Stimulated activated naive CD8-positive, alpha-beta T cell treated with anti-CD3 and anti-CD28 coated beads, Interleukin-15, amount 100 ng/mL, for 72 hours (primary cell): ENCODE data around the gene MAN1C1.
A peak's percentile ranks its signal among the peaks of the same experiment; 100 is the strongest.

Experiments
- ATAC-seq: fragments of 150-1000 bp; cut with Tn5 transposase; 2 replicates; pipeline ENCODE4 v1.10.0; 2021; ENCODE audit warnings: mild to moderate bottlenecking, moderate library complexity
- DNase-seq, 2 donors: peaks; one replicate each; pipeline ENCODE4 v3.0.0; 2021 to 2022
- H3K27ac Mint-ChIP-seq, 2 donors: one replicate each; pipeline ENCODE4 v1.8.0; 2022; ENCODE audit warnings: mild to moderate bottlenecking in 2 of 2, mixed read lengths in 2 of 2, moderate library complexity in 2 of 2
- H3K27me3 Mint-ChIP-seq: one replicate; pipeline ENCODE4 v1.8.0; 2022; ENCODE audit warnings: mixed read lengths
- H3K4me1 Mint-ChIP-seq: one replicate; pipeline ENCODE4 v1.8.0; 2022; ENCODE audit warnings: mild to moderate bottlenecking, mixed read lengths
- H3K4me3 Mint-ChIP-seq, 2 donors: one replicate each; pipeline ENCODE4 v1.8.0; 2022; ENCODE audit warnings: mild to moderate bottlenecking in 2 of 2, mixed read lengths in 2 of 2, moderate library complexity in 1 of 2
- H3K9me3 Mint-ChIP-seq, 2 donors: one replicate each; pipeline ENCODE4 v1.8.0; 2022; ENCODE audit warnings: mixed read lengths in 2 of 2

Gene MAN1C1

GRCh38 chr1:25811384-25812082 is 194.9 kb downstream of the MAN1C1 start:
- no peak for ATAC-seq
- no peak overlapping the region for H3K27ac Mint-ChIP-seq
- H3K4me1 Mint-ChIP-seq: peaks cover 24% of the 10 kb centered on the region

DNA sequence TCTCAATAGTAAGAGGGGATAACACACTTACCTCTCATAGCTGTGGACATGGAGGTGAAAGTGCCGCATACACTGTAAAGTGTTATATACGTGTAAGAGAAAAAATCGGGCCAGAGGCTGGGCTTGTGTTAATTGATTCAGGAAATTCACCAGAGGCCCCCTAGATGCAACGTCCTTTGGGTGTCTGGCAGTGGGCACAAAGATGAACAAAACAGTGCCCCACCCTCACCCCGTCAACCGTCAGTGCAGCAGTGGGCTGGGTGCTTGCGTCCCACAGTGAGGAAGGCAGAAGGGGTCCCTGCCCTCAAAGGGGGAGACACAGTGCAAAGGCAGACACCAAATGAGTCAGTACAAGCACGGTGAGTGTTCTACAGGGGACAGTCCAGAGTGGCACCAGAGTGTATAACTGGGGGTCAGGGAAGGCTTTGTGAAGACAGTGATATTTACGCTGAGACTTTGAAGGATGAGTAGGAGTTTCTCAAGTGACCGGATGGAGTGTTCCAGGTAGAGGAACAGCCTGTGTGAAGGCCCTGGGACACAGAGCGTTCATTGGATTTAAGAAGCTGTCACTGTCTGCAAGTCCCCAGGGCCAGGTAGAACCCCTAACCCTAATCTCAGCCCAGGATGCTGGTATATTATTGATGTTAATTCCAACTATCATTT is 196.6 kb downstream of the MAN1C1 start:
- no peak for DNase-seq
- H3K9me3 Mint-ChIP-seq: no peaks in the 10 kb centered on the region
- H3K27ac Mint-ChIP-seq: no peak overlapping the region
- H3K4me3 Mint-ChIP-seq: no peak overlapping the region
- ATAC-seq: no peak
- H3K27me3 Mint-ChIP-seq: no peaks in the 10 kb centered on the region
- H3K4me1 Mint-ChIP-seq: peaks cover 30% of the 10 kb centered on the region

More at GRCh38 chr1:25811384-25812082, 194.9 kb downstream of the MAN1C1 start:
- no peak for DNase-seq
- no peaks in the 10 kb centered on the region for H3K9me3 Mint-ChIP-seq
- no peak overlapping the region for H3K4me3 Mint-ChIP-seq
- H3K27me3 Mint-ChIP-seq: no peaks in the 10 kb centered on the region

- Mint-ChIP-seq H3K27ac (no peak overlapping the region), H3K9me3 (no peaks in the 10 kb centered on the region), H3K4me3 (no peak overlapping the region), H3K4me1 (peaks cover 37% of the 10 kb centered on the region), H3K27me3 (no peaks in the 10 kb centered on the region)
- DNase-seq: no peak
- no peak for ATAC-seq
Observed at GRCh38 chr1:25813734-25814471, 197.3 kb downstream of the MAN1C1 start.

GRCh38 chr1:25814549-25815087 is 198.0 kb downstream of the MAN1C1 start:
- no peaks in the 10 kb centered on the region for H3K27me3 Mint-ChIP-seq
- no peak for DNase-seq
- H3K4me3 Mint-ChIP-seq: no peak overlapping the region
- peaks cover 37% of the 10 kb centered on the region for H3K4me1 Mint-ChIP-seq
- no peaks in the 10 kb centered on the region for H3K9me3 Mint-ChIP-seq
- ATAC-seq: no peak
- peak overlapping the region in 1 of 2 donors; percentile 4 for H3K27ac Mint-ChIP-seq

DNA sequence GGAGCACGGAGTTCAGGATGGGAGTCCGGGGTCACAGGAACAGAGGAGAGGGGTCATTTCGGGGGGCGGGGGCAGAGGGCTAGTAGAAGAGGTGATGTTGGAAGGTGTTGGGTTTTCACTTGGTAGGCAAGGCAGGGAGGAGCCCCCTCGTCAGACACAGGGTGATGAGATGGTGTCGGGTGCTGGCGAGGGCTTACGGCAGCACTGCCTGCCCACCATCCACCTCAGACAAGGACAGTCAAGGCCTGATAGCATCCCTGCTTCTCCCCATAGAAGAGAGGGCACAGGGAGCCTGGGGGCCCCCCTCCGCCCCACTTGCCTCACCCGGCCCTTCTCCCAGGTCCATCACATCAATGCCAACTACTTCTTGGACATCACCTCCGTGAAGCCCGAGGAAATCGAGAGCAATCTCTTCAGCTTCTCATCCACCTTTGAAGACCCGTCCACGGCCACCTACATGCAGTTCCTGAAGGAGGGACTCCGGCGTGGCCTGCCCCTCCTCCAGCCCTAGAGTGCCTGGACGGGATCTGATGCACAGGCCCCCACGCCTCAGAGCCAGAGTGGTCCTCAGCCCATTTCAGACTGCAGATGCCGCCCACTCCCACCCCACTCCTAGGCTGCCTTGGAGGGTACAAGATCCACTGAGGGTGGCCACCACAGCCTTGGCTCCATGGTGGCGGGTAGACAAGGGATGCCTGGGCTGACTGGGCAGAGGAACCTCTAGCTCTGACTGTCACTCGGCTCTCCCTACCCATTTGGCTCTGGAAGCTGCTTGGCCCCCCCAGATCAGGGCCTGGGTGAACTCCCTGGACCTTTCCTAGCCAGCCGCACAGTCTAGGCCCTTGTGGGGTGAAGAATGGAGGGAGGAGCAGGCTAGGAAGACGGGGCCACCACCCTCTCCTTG is 198.9 kb downstream of the MAN1C1 start:
- ATAC-seq: no peak
- Mint-ChIP-seq H3K4me1 (peaks cover 29% of the 10 kb centered on the region), H3K27me3 (no peaks in the 10 kb centered on the region), H3K4me3 (no peak overlapping the region), H3K9me3 (no peaks in the 10 kb centered on the region), H3K27ac (no peak overlapping the region)
- no peak for DNase-seq

DNA sequence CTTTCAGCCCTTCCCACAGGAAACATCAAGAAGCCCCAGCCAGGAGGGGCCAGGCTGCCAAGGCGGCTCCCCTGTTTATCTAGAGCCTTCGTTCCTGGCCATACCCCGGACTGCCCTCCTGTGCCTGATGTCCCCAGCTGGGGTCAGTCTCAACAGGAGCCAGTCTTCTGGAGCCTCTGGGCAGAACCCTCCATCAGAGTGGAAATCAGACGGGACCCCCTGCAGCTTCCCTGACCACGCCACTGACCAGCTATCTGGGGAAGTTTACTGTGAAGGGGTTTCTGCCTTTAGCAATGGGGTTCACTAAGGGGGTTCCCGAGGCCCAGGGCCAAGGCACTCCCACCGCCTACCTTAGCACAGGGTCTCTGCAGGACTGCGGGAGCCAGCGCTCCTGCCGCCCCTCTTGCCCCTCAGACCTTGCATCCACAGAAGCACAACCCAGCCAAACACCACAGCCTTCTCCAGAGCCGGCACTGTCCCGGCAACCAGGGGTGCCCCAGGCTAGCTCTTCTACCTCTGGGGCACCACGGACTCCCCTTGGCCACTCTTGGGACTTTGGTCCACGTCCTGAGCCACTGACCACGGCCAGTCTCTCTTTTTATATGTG is 199.6 kb downstream of the MAN1C1 start:
- Mint-ChIP-seq H3K4me3 (no peak overlapping the region), H3K27me3 (no peaks in the 10 kb centered on the region), H3K27ac (no peak overlapping the region), H3K4me1 (peaks cover 28% of the 10 kb centered on the region), H3K9me3 (no peaks in the 10 kb centered on the region)
- ATAC-seq (no peak), DNase-seq (no peak)

GRCh38 chr1:25817840-25818501 is 201.4 kb downstream of the MAN1C1 start:
- Mint-ChIP-seq H3K4me3 (peak overlapping the region; percentile 92 to 99), H3K27ac (peak overlapping the region in 1 of 2 donors; percentile 84), H3K9me3 (no peaks in the 10 kb centered on the region), H3K4me1 (peaks cover 39% of the 10 kb centered on the region), H3K27me3 (no peaks in the 10 kb centered on the region)
- DNase-seq (no peak), ATAC-seq (no peak)

- peak overlapping the region; percentile 92 to 99 for H3K4me3 Mint-ChIP-seq
- H3K27me3 Mint-ChIP-seq: no peaks in the 10 kb centered on the region
- DNase-seq (no peak), ATAC-seq (no peak)
- H3K4me1 Mint-ChIP-seq: peaks cover 39% of the 10 kb centered on the region
- no peaks in the 10 kb centered on the region for H3K9me3 Mint-ChIP-seq
- peak overlapping the region in 1 of 2 donors; percentile 91 for H3K27ac Mint-ChIP-seq
Observed at GRCh38 chr1:25818569-25818968, 202.0 kb downstream of the MAN1C1 start.

DNA sequence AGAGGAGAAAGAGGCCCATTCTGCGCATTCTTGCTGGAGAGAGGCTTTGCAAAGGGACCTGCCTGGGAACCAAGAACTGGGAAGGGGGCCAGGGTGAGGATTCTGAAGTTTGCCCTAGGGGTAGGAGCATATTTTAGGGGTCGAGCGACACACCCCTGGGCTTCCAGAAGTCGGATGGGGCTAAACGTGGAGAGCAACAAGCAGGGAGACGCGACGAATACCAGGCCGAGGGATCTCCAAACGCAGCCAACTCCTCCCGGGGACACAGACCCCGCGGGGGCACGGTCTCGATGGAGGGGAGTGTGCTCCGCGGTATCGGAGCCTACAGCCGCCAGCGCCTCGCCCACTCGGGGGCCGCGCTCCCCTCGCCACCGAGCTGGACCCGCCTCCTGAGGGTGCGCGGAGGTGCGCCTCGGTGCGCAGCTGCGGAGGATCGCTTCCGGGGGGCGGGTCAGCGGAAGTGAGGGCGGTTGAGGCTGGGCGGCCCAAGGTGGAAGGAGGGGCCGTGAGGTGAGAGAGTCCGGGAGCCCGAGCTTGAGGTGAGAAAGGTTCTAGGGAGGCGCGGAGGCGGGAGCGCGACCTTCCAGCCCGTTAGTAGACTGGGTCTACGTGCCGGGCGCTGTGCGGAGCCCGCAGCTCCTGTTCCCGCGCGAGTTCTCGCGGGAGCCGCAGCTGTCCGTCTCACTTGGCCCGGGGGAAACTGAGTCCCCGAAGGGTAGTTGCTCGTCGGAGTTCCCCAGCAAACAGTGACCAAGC is 203.1 kb downstream of the MAN1C1 start, which contains the start of gene MTFR1L:
Gene MTFR1L (plus strand): TSS at position 464 of the 756 bp plus-strand sequence. CDS start 3,151 bp downstream, outside the sequence.
- peak within 1 kb of the TSS; percentile 97 to 98 for H3K27ac Mint-ChIP-seq
- peak within 1 kb of the TSS; percentile 92 to 99 for H3K4me3 Mint-ChIP-seq
- H3K4me1 Mint-ChIP-seq: peaks cover 39% of the 10 kb centered on the region
- no peaks in the 10 kb centered on the region for H3K27me3 Mint-ChIP-seq
- H3K9me3 Mint-ChIP-seq: no peaks in the 10 kb centered on the region
- DNase-seq (peak; percentile 94 to 96), ATAC-seq (peak; percentile 90)

DNA sequence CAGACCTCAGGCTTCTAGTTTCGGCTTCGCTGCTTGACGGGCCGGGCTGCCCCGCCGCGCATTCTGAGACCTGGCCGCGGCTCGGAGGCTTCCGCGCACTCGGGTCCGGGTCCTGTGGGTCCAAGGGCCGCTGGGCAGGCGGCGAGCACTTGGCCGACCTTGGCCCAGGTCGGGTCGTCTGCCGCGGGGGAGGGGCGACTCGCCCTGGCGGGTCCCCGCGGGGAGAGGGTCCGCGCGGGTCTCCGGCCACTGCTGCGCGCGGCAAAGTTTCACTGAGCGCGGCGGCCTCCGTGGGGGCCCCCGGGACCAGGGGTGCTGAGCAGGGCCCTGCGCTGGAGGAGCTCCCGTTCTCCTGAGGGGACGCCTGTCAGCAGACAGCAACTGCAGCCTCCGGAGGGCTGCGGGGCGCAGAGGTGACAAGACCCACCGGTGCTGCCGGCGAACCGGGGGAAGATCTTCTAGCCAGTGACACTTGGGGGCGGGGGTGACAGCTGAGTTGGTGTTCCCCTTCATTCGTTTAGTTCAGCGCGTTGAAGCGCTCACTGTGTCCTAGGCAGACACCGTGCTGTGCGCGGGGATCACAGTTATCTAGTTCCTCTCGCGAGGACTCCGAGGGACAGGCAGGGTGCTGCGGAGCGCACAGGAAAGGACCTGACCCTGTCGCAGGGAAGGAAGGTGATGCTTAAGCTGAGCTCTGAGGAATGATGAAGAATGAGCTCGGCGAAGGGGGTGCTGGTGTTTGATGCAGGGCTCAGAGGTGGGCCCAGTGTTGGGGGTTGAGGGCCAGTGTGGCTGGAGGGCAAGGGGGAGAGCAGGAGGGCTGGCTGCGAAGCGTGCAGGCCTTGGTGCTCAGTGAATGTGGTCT is 203.9 kb downstream of the MAN1C1 start:
- Mint-ChIP-seq H3K4me3 (peak overlapping the region; percentile 92 to 99), H3K4me1 (peaks cover 39% of the 10 kb centered on the region), H3K27me3 (no peaks in the 10 kb centered on the region), H3K27ac (peak overlapping the region; percentile 97 to 98), H3K9me3 (no peaks in the 10 kb centered on the region)
- peak; percentile 76 to 83 for DNase-seq
- ATAC-seq: peak; percentile 82

- Mint-ChIP-seq H3K27ac (peak overlapping the region; percentile 97 to 98), H3K27me3 (no peaks in the 10 kb centered on the region), H3K9me3 (no peaks in the 10 kb centered on the region), H3K4me3 (peak overlapping the region; percentile 92 to 99), H3K4me1 (peaks cover 39% of the 10 kb centered on the region)
- DNase-seq: no peak
- no peak for ATAC-seq
Observed at GRCh38 chr1:25821112-25821476, 204.5 kb downstream of the MAN1C1 start.

GRCh38 chr1:25821630-25822091 is 205.1 kb downstream of the MAN1C1 start:
- DNase-seq (no peak), ATAC-seq (no peak)
- peak overlapping the region; percentile 92 to 99 for H3K4me3 Mint-ChIP-seq
- no peaks in the 10 kb centered on the region for H3K9me3 Mint-ChIP-seq
- peak overlapping the region in 1 of 2 donors; percentile 98 for H3K27ac Mint-ChIP-seq
- H3K4me1 Mint-ChIP-seq: peaks cover 39% of the 10 kb centered on the region
- H3K27me3 Mint-ChIP-seq: no peaks in the 10 kb centered on the region

DNA sequence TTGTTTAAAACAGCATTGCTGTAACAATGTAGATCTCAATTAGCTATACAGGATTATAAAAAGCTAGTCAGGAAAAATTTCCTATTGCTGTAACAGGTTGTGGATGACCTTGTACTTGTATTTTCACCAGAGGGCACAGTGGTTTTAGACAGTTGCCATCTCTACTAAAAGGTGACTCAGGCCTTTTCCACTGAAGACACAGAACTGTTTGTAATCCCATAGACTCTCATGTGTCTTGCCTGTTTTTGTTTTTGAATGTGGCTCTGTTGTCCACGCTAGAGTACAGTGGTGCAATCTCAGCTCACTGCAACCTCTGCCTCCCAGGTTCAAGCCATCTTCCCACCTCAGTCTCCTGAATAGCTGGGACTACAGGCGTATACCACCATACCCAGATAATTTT is 209.0 kb downstream of the MAN1C1 start:
- no peak for ATAC-seq
- Mint-ChIP-seq H3K27me3 (no peaks in the 10 kb centered on the region), H3K4me3 (no peak overlapping the region), H3K9me3 (no peaks in the 10 kb centered on the region), H3K4me1 (peaks cover 19% of the 10 kb centered on the region), H3K27ac (no peak overlapping the region)
- no peak for DNase-seq
